Keratinocyte (primary cell): ENCODE data around the gene WDR35. TPM values are rescaled to one million over a fixed set of nuclear protein-coding genes. Genes with fewer than 3 reads are reported as not detected.

Experiments used
- DNase-seq: peaks from one replicate; pipeline ENCODE4 v3.0.0-alpha.2; 2011; ENCODE audit warnings: low read depth, missing footprints, low spot score
- FAIRE-seq: peaks from 2 replicates; lab custom pipeline; 2011; peaks lifted over from hg19 to GRCh38; lab: Jason Lieb, UNC
- H2AFZ ChIP-seq: 2 replicates; pipeline ENCODE4 v1.6.0; 2012; ENCODE audit warnings: low read length, control low read depth, inconsistent platforms; ENCODE audit not compliant: control insufficient read depth
- H3K27ac ChIP-seq: 2 replicates; pipeline ENCODE4 v1.5.1; 2011; ENCODE audit warnings: low read length; ENCODE audit not compliant: control insufficient read depth, insufficient read depth
- H3K27me3 ChIP-seq: 3 replicates; pipeline ENCODE4 v1.6.0; 2011; ENCODE audit warnings: low read length; ENCODE audit not compliant: control insufficient read depth, insufficient read depth; ENCODE audit errors: extremely low read depth
- H3K36me3 ChIP-seq, 2 experiments: 2 replicates in 1 of 2; 3 replicates in 1 of 2; pipeline ENCODE4 v1.5.1; 2011; ENCODE audit warnings: low read length in 2 of 2, mild to moderate bottlenecking in 1 of 2; ENCODE audit not compliant: control insufficient read depth in 2 of 2, insufficient read depth in 2 of 2; ENCODE audit errors: extremely low read depth in 1 of 2
- H3K4me1 ChIP-seq: 3 replicates; pipeline ENCODE4 v1.5.1; 2011; ENCODE audit warnings: low read length; ENCODE audit not compliant: control insufficient read depth, insufficient read depth; ENCODE audit errors: extremely low read depth
- H3K4me2 ChIP-seq: 3 replicates; pipeline ENCODE4 v1.6.0; 2011; ENCODE audit warnings: low read depth, low read length; ENCODE audit not compliant: control insufficient read depth, insufficient read depth; ENCODE audit errors: extremely low read depth
- H3K4me3 ChIP-seq, 3 experiments: fragments of 200-600 bp in 1 of 3; sonication (generic) in 1 of 3; 2 replicates in 2 of 3; 3 replicates in 1 of 3; pipeline ENCODE4 v1.5.1; 2011 to 2016; ENCODE audit warnings: low read length in 3 of 3, mild to moderate bottlenecking in 3 of 3, control low read depth in 2 of 3, inconsistent platforms in 1 of 3, low read depth in 1 of 3, mixed read lengths in 1 of 3, mixed run types in 1 of 3, moderate library complexity in 1 of 3; ENCODE audit not compliant: control insufficient read depth in 2 of 3, insufficient read depth in 2 of 3; ENCODE audit errors: extremely low read depth in 1 of 3
- H3K79me2 ChIP-seq: 2 replicates; pipeline ENCODE4 v1.6.0; 2012; ENCODE audit warnings: low read length; ENCODE audit not compliant: control insufficient read depth, insufficient read depth
- H3K9ac ChIP-seq: 3 replicates; pipeline ENCODE4 v1.6.0; 2011; ENCODE audit warnings: low read length; ENCODE audit not compliant: control insufficient read depth, insufficient read depth; ENCODE audit errors: extremely low read depth
- H3K9me1 ChIP-seq: 3 replicates; pipeline ENCODE4 v1.6.0; 2011; ENCODE audit warnings: low read length; ENCODE audit not compliant: control insufficient read depth, insufficient read depth; ENCODE audit errors: extremely low read depth
- H3K9me3 ChIP-seq: 2 replicates; pipeline ENCODE4 v1.5.1; 2012; ENCODE audit warnings: low read depth, low read length; ENCODE audit not compliant: control insufficient read depth
- H4K20me1 ChIP-seq: 3 replicates; pipeline ENCODE4 v1.6.0; 2011; ENCODE audit warnings: low read length; ENCODE audit not compliant: control insufficient read depth, insufficient read depth; ENCODE audit errors: extremely low read depth
- CTCF ChIP-seq, 3 experiments: IDR thresholded peaks in 1 of 3; conservative IDR thresholded peaks in 1 of 3; optimal IDR thresholded peaks in 1 of 3; 2 replicates in 2 of 3; 3 replicates in 1 of 3; pipeline versions ENCODE3 to v1.5.1; 2011; ENCODE audit warnings: low read length in 3 of 3, mild to moderate bottlenecking in 3 of 3, moderate library complexity in 2 of 3, control low read depth in 1 of 3, inconsistent platforms in 1 of 3; ENCODE audit not compliant: insufficient read depth in 2 of 3; ENCODE audit errors: extremely low read depth in 1 of 3
- EZH2 ChIP-seq: IDR thresholded peaks from one replicate; pipeline ENCODE4 v1.6.1; 2012; ENCODE audit warnings: inconsistent platforms, mild to moderate bottlenecking, low read length, moderate library complexity
- dilution Hi-C: fragments of 300-500 bp; cut with MboI; formaldehyde crosslinking; loops from one replicate; pipeline ENCODE4 v1.7.0; 2020; ENCODE audit warnings: low sequenced_read_pairs; ENCODE audit not compliant: extremely low pct_ligation_motif_present
- polyA plus RNA-seq, 5 experiments: library from polyadenylated mRNA; depleted of rRNA in 3 of 5; stranded (reverse) in 3 of 5; stranded (forward) in 1 of 5; unstranded in 1 of 5; fragments of >200 nt; gene quantifications; 1 replicate in 1 of 5; 2 replicates in 3 of 5; 3 replicates in 1 of 5; pipeline versions ENCODE4 v1.2.1 to v1.2.3, GENCODE V29; 2011 to 2012; ENCODE audit warnings: missing spikeins in 2 of 5, low read depth in 1 of 5, low replicate concordance in 1 of 5

WDR35 gene
- polyA plus RNA-seq, 1 donor (not counting 4 experiments of a cell fraction or from before 2014, with no cell fraction given), result 8.8 TPM

DNA sequence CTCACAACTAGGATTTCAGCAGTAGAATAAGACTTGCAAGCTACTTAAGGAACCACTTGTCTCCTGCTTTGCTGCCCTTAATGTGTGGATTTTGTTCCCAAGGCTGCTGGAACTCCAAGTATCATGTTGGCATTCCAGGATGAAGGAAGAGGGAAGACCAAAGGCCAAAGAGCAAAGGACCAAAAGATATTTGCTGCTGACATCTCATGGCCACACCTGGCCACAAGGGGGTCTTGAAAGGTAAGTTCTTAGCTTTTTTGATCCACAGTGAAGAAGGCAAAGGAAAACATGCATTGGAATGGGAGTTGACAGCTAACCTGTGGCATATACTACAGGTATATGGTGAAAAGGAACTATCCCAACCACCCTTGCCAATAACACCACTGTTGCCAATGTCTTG lies 26.4 kb upstream of the WDR35 start:
- H3K27ac ChIP-seq, result no peak overlapping the region
- FAIRE-seq, result no peak
- no peaks in the 10 kb centered on the region for H3K9me3 ChIP-seq
- H4K20me1 ChIP-seq, result no peaks in the 10 kb centered on the region
- H3K4me1 ChIP-seq, result peaks cover 8% of the 10 kb centered on the region
- dilution Hi-C loops, result no loop called here
- H3K27me3 ChIP-seq, result peaks cover 5% of the 10 kb centered on the region
- H3K9me1 ChIP-seq, result no peaks in the 10 kb centered on the region
- no peaks in the 10 kb centered on the region for H3K36me3 ChIP-seq
- H3K79me2 ChIP-seq, result no peaks in the 10 kb centered on the region
- TF ChIP-seq CTCF (optimal IDR thresholded peaks at IDR 0.05 in 1 of 3, IDR thresholded peaks at IDR 0.05 in 1 of 3, conservative IDR thresholded peaks at IDR 0.05 in 1 of 3; ENCODE audit: extremely low read depth in 1 of 3, insufficient read depth in 2 of 3, low read length in 3 of 3), result peak in 1 of 3 experiments; percentile 14
- no peak for TF ChIP-seq EZH2
- H2AFZ ChIP-seq, result no peak overlapping the region
- no peak overlapping the region for H3K9ac ChIP-seq
- no peak overlapping the region for H3K4me2 ChIP-seq
- H3K4me3 ChIP-seq, result no peak overlapping the region
- DNase-seq, result no peak

DNA sequence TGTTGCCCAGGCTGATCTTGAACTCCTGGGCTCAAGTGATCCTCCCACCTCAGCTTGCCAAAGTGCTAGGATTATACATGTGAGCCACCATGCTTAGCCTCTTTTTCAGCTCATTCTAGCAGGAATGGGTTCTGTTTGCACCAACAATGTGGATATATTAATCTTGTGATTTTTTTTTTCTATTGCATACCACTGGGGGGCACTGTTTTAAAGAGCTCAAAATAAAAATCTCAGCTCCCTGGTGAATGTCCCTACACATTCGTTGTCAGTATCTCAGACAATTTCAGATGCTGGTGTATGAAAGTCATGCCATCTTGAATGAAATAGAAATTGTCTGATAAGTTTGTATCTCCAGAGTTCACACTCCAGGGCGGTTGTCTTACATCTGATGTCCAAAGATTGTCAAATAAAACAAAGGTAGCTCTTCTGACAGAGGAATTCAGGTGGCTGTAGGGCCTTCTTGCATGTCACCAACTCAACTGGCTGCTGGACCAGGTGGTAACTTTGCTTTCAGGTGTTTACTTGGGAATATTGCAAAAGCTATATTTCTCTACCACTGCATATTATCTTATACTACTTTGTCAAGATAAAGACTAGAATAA lies 25.7 kb upstream of the WDR35 start:
- H3K79me2 ChIP-seq, result no peaks in the 10 kb centered on the region
- FAIRE-seq (no peak), DNase-seq (no peak)
- H3K36me3 ChIP-seq, result no peaks in the 10 kb centered on the region
- H3K9me1 ChIP-seq, result no peaks in the 10 kb centered on the region
- no peak overlapping the region for H2AFZ ChIP-seq
- dilution Hi-C loops, result no loop called here
- TF ChIP-seq EZH2 (no peak), CTCF (optimal IDR thresholded peaks at IDR 0.05 in 1 of 3, IDR thresholded peaks at IDR 0.05 in 1 of 3, conservative IDR thresholded peaks at IDR 0.05 in 1 of 3; ENCODE audit: extremely low read depth in 1 of 3, insufficient read depth in 2 of 3, low read length in 3 of 3) (peak in 2 of 3 experiments; percentile 29 to 47)
- no peaks in the 10 kb centered on the region for H4K20me1 ChIP-seq
- no peak overlapping the region for H3K4me3 ChIP-seq
- no peak overlapping the region for H3K4me2 ChIP-seq
- no peaks in the 10 kb centered on the region for H3K9me3 ChIP-seq
- H3K9ac ChIP-seq, result no peak overlapping the region
- H3K27me3 ChIP-seq, result peaks cover 9% of the 10 kb centered on the region
- H3K4me1 ChIP-seq, result peaks cover 8% of the 10 kb centered on the region
- no peak overlapping the region for H3K27ac ChIP-seq
